ENCODE measurements around the gene KRT31.

Gene KRT31

DNA sequence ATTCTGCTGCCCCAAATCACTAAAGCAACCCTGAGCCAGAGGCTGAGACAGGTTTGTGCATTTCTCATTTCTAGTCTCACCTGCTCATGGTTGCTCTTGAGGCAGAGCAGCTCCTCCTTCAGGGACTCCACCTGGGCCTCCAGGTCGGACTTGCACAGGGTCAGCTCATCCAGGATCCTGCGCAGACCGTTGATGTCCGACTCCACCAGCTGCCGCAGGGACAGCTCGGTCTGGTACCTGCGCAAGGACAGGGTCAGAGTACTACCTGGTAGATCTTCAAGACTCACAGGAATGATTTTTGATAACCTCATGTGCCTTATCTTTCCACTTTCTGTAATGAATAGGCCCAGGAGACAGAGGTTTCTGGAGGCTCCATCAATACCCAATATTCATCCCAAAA is 1.1 kb downstream of the KRT31 start:
- H3K9me3 ChIP-seq (ENCODE audit: control insufficient read depth, insufficient read depth, low read depth, low read length) = no peaks in the 10 kb centered on the region
- 0 out of 2 replicates have a peak, but pooled peaks cover 4% of the 10 kb centered on the region for H3K4me1 ChIP-seq (ENCODE audit: control insufficient read depth, insufficient read depth, low read length)
- H3K27ac ChIP-seq (ENCODE audit: extremely low read depth, low read depth, low read length) = no peak overlapping the region
- POLR2A ChIA-PET = no interaction called here
- TF ChIP-seq ZNF175 (tag by site-specific recombination; IDR thresholded peaks at IDR 0.05) (no peak), ZEB2 (tag by site-specific recombination; IDR thresholded peaks at IDR 0.05) (no peak), ZNF580 (tag by site-specific recombination; IDR thresholded peaks at IDR 0.05) (no peak), HIC1 (tag by site-specific recombination; IDR thresholded peaks at IDR 0.05) (no peak), ZFP69B (tag by site-specific recombination; IDR thresholded peaks at IDR 0.05) (no peak), ZNF398 (tag by site-specific recombination; IDR thresholded peaks at IDR 0.05) (no peak), ZFP37 (tag by site-specific recombination; IDR thresholded peaks at IDR 0.05) (no peak), ZNF184 (tag by site-specific recombination; IDR thresholded peaks at IDR 0.05) (no peak), ZNF404 (tag by site-specific recombination; IDR thresholded peaks at IDR 0.05) (no peak), ZNF621 (tag by site-specific recombination; IDR thresholded peaks at IDR 0.05) (no peak), ZNF626 (tag by site-specific recombination; IDR thresholded peaks at IDR 0.05) (no peak)
- CTCF ChIA-PET = no interaction called here
- H3K36me3 ChIP-seq (ENCODE audit: control insufficient read depth in 2 of 2, insufficient read depth in 1 of 2, low read length in 2 of 2) = no peaks in the 10 kb centered on the region
- H3K4me3 ChIP-seq (ENCODE audit: low read depth, low read length) = no peak overlapping the region

- Histone ChIP-seq H3K36me3 (ENCODE audit: control insufficient read depth in 2 of 2, insufficient read depth in 1 of 2, low read length in 2 of 2) (no peaks in the 10 kb centered on the region), H3K9me3 (ENCODE audit: control insufficient read depth, insufficient read depth, low read depth, low read length) (no peaks in the 10 kb centered on the region), H3K27ac (ENCODE audit: extremely low read depth, low read depth, low read length) (no peak overlapping the region), H3K4me3 (ENCODE audit: low read depth, low read length) (no peak overlapping the region), H3K4me1 (ENCODE audit: control insufficient read depth, insufficient read depth, low read length) (peaks cover 4% of the 10 kb centered on the region; the same call in 1 of the 2 replicates)
- ChIA-PET CTCF (interaction anchor here (0.7 kb wide), 1 partner anchor 73 kb away, joined by 3 read pairs; no protein-coding TSS in a partner anchor), POLR2A (no interaction called here)
- TF ChIP-seq ZNF585B (tag by site-specific recombination; IDR thresholded peaks at IDR 0.05) (no peak), ZNF747 (tag by site-specific recombination; IDR thresholded peaks at IDR 0.05) (no peak), ZNF280D (tag by site-specific recombination; IDR thresholded peaks at IDR 0.05) (no peak), BCL11A (tag by site-specific recombination; IDR thresholded peaks at IDR 0.05; ENCODE audit: low read depth) (no peak), SP2 (tag by site-specific recombination; IDR thresholded peaks at IDR 0.05) (no peak), TSHZ1 (tag by site-specific recombination; IDR thresholded peaks at IDR 0.05; ENCODE audit: borderline replicate concordance) (no peak), TCF7L2 (IDR thresholded peaks at IDR 0.05; ENCODE audit: borderline replicate concordance, low read depth, low read length) (no peak), ZNF785 (tag by site-specific recombination; IDR thresholded peaks at IDR 0.05) (no peak), ZNF239 (tag by site-specific recombination; IDR thresholded peaks at IDR 0.05) (no peak), ZNF2 (tag by site-specific recombination; IDR thresholded peaks at IDR 0.05) (no peak), CTCF (tag by site-specific recombination; IDR thresholded peaks at IDR 0.05) (no peak)
Measured at GRCh38 chr17:41395611-41396010, 1.8 kb downstream of the KRT31 start.

Data from HEK293 (cell line).